ENCODE measurements around the gene LRMDA.

- TF ChIP-seq CTCF (IDR thresholded peaks at IDR 0.05) (no peak), POLR2A (IDR thresholded peaks at IDR 0.05) (no peak)
Measured at GRCh38 chr10:75868574-75868973, 437.1 kb downstream of the LRMDA start.

Measured in tibial nerve (tissue), 3 donors.